Adrenal gland (tissue), 5 donors: ENCODE data around the gene MCU.

Source experiments
- CTCF ChIP-seq, 6 experiments: fragments of 450-650 bp in 4 of 6; fragments of 200-600 bp in 2 of 6; sonication (generic) in 1 of 6; IDR thresholded peaks; 1 replicate in 5 of 6; 2 replicates in 1 of 6; pipeline versions ENCODE4 v1.5.1 to v1.8.0; 2016 to 2021; ENCODE audit warnings: antibody characterized with exemption in 6 of 6, mild to moderate bottlenecking in 2 of 6, moderate library complexity in 1 of 6
- POLR2A ChIP-seq, 2 donors: fragments of 450-650 bp; IDR thresholded peaks; one replicate each; pipeline ENCODE4 v1.6.1; 2017; ENCODE audit warnings: antibody characterized with exemption in 2 of 2, mild to moderate bottlenecking in 2 of 2, moderate library complexity in 1 of 2
- donor health status: DM: no; HTN: no; CAD: no.

- TF ChIP-seq CTCF (IDR thresholded peaks at IDR 0.05) (no peak), POLR2A (IDR thresholded peaks at IDR 0.05) (no peak)
Measured at GRCh38 chr10:72828294-72828693, 136.4 kb downstream of the MCU start.
